Loucy (cell line): ENCODE data around the gene HSF2.

Experiments
- EZH2phosphoT487 ChIP-seq: fragments of 200-600 bp; IDR thresholded peaks from 2 replicates; pipeline ENCODE4 v1.6.1; 2018; ENCODE audit warnings: antibody characterized with exemption, mild to moderate bottlenecking, moderate library complexity, borderline replicate concordance
- TF ChIP-seq, protein P1 (sequence below): fragments of 200-600 bp; sonication (generic); conservative IDR thresholded peaks from 2 replicates; pipeline ENCODE4 v1.5.1; 2014; ENCODE audit warnings: mild to moderate bottlenecking, antibody characterized with exemption, low read length

DNA sequence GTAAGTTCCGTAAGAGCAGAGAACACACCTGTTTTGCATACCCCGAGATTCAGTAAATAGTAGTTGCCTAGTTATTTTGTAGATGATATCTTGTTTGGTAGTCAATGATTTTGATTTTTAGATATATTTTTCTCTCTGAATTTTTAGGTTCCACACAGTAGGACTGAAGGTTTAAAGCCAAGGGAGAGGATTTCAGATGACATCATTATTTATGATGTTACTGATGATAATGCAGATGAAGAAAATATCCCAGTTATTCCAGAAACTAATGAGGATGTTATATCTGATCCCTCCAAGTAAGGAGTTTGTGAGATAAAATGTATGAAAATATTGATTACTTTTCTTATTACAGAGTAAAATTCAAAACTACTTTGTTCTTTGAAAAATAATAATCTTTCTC, 22.6 kb downstream of the HSF2 start:
- TF ChIP-seq, protein P1, sequence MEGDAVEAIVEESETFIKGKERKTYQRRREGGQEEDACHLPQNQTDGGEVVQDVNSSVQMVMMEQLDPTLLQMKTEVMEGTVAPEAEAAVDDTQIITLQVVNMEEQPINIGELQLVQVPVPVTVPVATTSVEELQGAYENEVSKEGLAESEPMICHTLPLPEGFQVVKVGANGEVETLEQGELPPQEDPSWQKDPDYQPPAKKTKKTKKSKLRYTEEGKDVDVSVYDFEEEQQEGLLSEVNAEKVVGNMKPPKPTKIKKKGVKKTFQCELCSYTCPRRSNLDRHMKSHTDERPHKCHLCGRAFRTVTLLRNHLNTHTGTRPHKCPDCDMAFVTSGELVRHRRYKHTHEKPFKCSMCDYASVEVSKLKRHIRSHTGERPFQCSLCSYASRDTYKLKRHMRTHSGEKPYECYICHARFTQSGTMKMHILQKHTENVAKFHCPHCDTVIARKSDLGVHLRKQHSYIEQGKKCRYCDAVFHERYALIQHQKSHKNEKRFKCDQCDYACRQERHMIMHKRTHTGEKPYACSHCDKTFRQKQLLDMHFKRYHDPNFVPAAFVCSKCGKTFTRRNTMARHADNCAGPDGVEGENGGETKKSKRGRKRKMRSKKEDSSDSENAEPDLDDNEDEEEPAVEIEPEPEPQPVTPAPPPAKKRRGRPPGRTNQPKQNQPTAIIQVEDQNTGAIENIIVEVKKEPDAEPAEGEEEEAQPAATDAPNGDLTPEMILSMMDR: no peak
- TF ChIP-seq EZH2phosphoT487: no peak
